Coronary artery (tissue), 2 donors: ENCODE data around the gene LBHD2.
"Not testable (repeated sequence)": the region's sequence is repeated elsewhere in the genome, so short reads cannot be mapped to it uniquely, and the experiment has no call there.

Experiments used
- DNase-seq: peaks from one replicate; pipeline ENCODE4 v3.0.0-alpha.2; 2017; ENCODE audit warnings: low spot score
- H3K27ac ChIP-seq, 2 donors: fragments of 200-600 bp; sonication (generic); one replicate each; pipeline ENCODE4 v1.5.1; 2016 to 2019
- H3K4me3 ChIP-seq: fragments of 200-600 bp; sonication (generic); 2 replicates; pipeline ENCODE4 v1.5.1; 2016; ENCODE audit warnings: mild to moderate bottlenecking, moderate library complexity
- TF ChIP-seq, protein P1 (sequence below): fragments of 200-600 bp; sonication (generic); IDR thresholded peaks from one replicate; pipeline ENCODE4 v1.5.1; 2019; ENCODE audit warnings: antibody characterized with exemption

Gene LBHD2

DNA sequence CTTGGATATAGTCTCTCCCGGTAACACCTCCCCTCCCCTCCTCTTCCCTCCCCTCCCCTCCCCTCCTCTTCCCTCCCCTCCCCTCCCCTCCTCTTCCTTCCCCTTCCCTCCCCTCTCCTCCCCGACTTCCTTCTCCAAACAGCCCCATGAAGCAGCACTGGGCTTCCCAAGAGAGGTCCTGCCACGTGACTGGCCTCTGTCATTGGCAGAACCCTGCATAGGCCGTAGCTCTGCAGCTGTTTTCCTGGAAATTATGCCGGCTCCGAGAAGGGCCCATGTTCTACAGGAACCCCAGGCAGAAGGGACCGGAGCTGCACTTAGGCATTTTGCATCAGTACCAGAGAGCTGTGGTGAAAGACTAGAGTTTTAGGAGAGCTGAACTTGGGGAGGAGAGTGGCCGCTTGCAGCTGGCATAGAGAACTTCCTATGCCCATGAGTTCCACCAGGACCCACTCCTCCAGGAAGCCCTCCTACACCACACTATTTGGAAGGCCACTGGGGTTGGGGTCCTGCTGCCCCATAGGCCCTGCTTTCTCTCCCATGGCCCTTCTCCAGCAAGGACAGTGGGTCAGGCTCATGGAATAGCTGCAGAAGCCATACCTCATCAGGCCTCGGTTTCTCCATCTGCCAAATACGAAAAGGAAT is 34.1 kb downstream of the LBHD2 start:
- DNase-seq, result no peak
- no peak overlapping the region for H3K4me3 ChIP-seq
- TF ChIP-seq, protein P1, sequence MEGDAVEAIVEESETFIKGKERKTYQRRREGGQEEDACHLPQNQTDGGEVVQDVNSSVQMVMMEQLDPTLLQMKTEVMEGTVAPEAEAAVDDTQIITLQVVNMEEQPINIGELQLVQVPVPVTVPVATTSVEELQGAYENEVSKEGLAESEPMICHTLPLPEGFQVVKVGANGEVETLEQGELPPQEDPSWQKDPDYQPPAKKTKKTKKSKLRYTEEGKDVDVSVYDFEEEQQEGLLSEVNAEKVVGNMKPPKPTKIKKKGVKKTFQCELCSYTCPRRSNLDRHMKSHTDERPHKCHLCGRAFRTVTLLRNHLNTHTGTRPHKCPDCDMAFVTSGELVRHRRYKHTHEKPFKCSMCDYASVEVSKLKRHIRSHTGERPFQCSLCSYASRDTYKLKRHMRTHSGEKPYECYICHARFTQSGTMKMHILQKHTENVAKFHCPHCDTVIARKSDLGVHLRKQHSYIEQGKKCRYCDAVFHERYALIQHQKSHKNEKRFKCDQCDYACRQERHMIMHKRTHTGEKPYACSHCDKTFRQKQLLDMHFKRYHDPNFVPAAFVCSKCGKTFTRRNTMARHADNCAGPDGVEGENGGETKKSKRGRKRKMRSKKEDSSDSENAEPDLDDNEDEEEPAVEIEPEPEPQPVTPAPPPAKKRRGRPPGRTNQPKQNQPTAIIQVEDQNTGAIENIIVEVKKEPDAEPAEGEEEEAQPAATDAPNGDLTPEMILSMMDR, result no peak
- H3K27ac ChIP-seq, result peak overlapping the region; percentile 32 to 80

DNA sequence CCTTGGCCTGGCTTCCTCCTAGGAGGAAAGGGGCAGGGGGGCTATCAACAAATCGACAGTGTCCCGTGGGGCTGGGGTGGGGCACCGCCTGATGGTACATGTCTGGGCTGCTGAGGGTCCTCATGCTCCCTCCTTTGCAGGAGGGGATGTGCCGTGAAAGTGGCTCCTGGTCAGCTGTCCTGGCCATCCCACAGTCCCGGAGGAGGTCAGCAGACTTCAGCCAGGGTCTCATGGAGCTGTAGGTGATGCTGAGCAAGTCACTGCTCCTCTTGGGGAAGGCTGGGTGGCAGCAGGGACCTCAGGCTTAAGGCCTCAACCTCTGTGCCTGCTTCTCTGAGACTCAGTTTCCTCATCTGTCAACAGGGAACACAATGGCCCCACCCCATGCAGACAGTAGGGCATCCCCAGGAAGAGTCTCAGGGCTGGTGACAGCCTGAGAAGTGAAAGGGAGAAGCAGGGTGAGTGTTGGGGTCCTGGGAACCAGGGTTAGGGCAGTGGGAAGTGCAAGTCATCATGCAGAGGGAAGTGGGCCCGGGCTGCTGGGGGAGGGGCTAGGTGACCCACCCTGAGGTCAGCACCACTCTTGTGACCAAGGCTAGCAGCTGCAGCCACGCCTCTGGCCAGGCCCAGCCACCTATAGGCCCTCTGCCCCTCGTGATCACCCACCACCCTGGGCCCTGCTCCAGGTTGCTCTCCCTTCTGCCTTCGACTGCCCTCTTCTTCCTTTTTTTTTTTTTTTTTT is 34.8 kb downstream of the LBHD2 start:
- no peak for DNase-seq
- TF ChIP-seq, protein P1, result no peak
- Histone ChIP-seq H3K4me3 (no peak overlapping the region), H3K27ac (peak overlapping the region; percentile 32 to 80)

DNA sequence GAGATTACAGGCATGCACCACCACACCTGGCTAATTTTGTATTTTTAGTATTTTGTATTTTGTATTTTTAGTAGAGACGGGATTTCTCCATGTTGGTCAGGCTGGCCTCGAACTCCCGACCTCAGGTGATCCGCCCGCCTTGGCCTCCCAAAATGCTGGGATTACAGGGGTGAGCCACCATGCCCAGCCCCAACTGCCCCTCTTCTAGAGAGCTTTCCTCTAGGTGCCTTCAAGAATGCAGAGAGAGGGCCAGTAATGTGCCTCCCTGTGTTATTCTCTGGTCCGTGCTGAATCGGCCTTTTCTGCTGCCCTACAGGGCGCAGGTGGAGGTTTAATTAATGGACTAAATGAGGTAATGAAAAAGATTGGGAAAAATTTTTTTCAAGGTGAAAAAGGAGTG is 35.5 kb downstream of the LBHD2 start:
- not testable (repeated sequence) for H3K4me3 ChIP-seq, DNase-seq
- peak overlapping the region in 1 of 2 donors; percentile 73 for H3K27ac ChIP-seq

DNA sequence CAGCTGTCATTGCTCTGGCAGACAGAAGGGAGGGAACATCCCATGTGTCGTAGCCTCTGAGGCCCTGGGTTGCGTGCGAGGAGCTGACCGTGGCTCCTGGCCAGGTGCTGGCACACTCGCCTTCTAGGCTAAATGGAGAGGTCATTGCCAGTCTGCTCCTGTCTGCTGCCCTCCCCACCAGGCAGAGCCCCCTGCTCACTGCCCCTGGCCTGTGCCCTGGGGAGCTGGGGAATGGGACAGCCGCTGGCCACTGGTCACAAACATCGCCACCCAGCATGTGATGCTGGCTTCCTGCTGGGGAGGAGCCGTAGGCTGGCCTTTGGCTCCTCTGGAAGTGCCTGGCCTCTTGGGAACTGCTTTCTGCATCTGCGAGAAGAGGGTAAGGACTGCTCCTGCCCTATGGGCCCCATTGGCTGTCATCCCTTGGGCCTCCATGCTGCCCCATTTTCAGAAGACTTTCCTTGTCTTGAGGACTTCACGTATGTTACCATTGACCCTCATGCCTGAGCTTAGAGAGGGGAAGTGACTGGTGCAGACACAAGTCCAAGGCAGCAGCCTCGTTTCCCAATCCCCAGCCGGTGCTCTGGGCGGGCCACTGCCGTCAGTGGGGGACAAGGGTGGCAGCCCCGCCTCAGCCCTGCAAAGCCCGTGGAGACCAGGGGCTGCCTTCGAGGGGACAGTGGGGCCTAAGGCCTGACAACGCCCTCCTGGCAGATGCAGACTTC is 37.3 kb downstream of the LBHD2 start:
- DNase-seq, result peak; percentile 87
- TF ChIP-seq, protein P1, result no peak
- Histone ChIP-seq H3K27ac (peak overlapping the region; percentile 50 to 94), H3K4me3 (peak overlapping the region; percentile 78)

DNA sequence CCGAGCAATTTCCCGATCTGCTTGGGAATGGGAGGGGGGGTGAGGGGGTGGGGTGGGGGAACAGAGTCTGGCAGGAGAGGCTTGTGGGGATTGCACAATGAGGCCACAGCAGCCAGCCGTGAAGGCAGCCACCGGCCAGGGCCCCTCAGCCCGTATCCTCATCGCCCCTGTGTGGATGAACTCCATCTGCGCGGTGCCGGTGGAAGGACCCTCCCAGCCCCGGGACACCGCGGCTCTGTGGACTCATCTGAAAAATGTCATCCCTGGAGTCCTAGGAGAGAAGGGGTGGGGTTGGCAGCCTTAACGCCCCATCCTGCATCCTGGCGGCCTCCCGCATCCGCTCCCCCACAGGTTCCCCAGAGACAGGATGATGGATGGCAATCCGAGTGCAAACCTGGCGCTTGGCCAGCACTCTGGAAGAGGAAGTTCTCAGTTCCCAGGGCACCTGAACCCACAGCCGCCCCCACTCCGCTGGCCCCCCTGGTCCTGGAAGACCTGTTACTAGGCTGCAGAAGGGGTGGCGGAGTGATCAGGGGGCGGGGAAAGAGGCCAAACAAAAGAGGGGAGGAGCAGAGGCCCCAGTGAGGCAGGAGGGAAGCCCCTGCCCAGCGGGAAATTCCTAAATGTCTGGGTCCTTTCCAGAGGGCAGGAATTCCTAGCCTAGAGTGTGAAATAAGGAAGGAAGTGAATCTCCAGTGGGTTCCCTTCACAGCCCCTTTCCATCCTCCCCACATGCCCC is 38.0 kb downstream of the LBHD2 start:
- Histone ChIP-seq H3K27ac (peak overlapping the region; percentile 76 to 94), H3K4me3 (peak overlapping the region; percentile 78)
- TF ChIP-seq, protein P1, result no peak
- peak; percentile 87 for DNase-seq

DNA sequence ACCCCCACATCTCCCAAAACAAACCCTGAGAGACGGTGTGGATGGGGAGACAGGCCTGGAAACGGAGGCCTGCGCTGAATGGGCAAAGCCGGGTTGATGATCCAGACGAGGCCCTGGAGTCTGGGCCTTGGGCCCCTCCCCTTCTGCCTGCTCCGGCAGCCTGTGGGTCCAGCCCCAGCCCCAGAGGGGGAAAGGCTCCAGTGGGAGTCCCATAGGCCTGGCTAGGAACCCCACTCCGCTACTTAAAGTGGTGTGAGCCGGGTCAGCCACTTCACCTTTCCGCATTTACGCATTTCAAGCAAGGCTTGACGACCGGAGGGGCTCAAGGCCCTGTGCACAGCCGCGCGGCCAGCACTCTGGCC is 38.6 kb downstream of the LBHD2 start:
- peak overlapping the region; percentile 76 to 94 for H3K27ac ChIP-seq
- no peak for DNase-seq
- H3K4me3 ChIP-seq, result peak overlapping the region; percentile 78
- TF ChIP-seq, protein P1, result no peak
